ENCODE measurements around the gene EEF2KMT.

DNA sequence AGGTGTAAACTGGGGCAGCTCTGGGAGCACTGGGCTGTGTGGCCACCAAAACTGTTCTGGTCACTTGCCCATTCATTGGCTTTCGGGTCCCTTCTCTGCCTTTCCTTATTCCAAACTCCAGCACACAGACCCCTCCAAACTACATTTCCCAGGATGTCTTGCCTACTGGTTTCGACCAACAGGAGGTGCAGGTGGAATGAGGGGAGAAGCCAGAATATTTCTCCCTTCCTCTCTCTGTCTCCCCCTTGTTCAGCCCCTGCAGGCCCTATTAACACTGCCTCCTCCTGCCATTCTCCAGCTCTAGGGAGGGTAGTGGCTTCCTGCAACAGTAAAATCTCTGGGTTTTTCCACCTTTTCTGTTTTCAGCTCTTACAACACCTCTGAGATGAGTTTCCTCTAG, 50.7 kb downstream of the EEF2KMT start:
- TF ChIP-seq, protein P1, sequence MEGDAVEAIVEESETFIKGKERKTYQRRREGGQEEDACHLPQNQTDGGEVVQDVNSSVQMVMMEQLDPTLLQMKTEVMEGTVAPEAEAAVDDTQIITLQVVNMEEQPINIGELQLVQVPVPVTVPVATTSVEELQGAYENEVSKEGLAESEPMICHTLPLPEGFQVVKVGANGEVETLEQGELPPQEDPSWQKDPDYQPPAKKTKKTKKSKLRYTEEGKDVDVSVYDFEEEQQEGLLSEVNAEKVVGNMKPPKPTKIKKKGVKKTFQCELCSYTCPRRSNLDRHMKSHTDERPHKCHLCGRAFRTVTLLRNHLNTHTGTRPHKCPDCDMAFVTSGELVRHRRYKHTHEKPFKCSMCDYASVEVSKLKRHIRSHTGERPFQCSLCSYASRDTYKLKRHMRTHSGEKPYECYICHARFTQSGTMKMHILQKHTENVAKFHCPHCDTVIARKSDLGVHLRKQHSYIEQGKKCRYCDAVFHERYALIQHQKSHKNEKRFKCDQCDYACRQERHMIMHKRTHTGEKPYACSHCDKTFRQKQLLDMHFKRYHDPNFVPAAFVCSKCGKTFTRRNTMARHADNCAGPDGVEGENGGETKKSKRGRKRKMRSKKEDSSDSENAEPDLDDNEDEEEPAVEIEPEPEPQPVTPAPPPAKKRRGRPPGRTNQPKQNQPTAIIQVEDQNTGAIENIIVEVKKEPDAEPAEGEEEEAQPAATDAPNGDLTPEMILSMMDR (conservative IDR thresholded peaks at IDR 0.05; ENCODE audit: low read length), result no peak
- no peak for TF ChIP-seq EZH2phosphoT487 (IDR thresholded peaks at IDR 0.05; ENCODE audit: borderline replicate concordance)
